ENCODE results near the gene DLG2.

Gene DLG2

DNA sequence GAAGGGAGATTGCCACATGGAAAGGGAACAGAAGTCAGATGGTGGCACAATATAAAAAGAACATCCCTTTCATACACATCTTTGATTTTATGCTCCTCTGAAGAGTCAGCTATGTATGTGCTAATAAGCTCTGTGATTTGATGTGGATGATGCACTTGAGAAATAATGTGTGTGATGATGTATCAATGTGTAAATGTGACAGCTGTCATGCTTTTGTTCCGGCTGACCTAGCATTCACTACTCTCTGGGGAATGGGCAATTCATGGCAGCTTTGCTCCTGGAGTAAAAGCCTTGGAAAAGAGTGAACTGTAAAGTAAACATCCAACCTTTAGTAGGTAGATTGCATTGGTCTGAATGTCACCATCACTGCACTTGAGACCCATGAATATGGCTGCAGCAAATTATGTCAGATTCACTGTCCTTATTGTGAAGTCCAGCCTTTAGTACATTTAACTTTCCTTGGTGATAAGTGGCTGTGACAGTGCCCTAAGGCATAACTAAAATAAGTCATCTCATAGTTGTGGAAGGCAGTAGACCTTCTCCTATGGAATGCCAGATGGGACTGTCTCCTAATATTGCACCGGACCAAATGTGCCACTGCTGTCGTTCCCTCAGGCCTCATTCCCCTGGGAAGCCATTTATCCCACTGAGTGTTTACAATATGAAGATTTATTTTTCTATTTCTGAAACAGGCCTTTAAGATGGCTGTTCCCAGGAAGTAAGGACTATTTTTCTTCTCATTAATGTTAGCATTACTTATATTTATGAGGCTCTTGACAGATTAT, 2162.8 kb downstream of the DLG2 start:
- TF ChIP-seq NFIC (IDR thresholded peaks at IDR 0.05): no peak
- no peak for TF ChIP-seq CEBPB (IDR thresholded peaks at IDR 0.05)
- no peak for TF ChIP-seq YY1 (IDR thresholded peaks at IDR 0.05; ENCODE audit: low read depth)
- no peak for TF ChIP-seq TAF1 (IDR thresholded peaks at IDR 0.05; ENCODE audit: low read depth)
- TF ChIP-seq FOXM1 (IDR thresholded peaks at IDR 0.05; ENCODE audit: borderline replicate concordance, low read depth): no peak
- no peak for TF ChIP-seq CREB1 (IDR thresholded peaks at IDR 0.05; ENCODE audit: low read depth)
- TF ChIP-seq EGR1 (IDR thresholded peaks at IDR 0.05): no peak
- TF ChIP-seq EP300 (IDR thresholded peaks at IDR 0.05; ENCODE audit: borderline replicate concordance): no peak

- TF ChIP-seq TEAD4 (IDR thresholded peaks at IDR 0.05) (no peak), YY1 (IDR thresholded peaks at IDR 0.05; ENCODE audit: low read depth) (no peak)
- TF ChIP-seq, protein P1, sequence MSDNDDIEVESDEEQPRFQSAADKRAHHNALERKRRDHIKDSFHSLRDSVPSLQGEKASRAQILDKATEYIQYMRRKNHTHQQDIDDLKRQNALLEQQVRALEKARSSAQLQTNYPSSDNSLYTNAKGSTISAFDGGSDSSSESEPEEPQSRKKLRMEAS (IDR thresholded peaks at IDR 0.05): no peak
Measured at GRCh38 chr11:83459798-83460197, 2167.3 kb downstream of the DLG2 start.

GRCh38 chr11:83456566-83456965, 2170.6 kb downstream of the DLG2 start:
- TF ChIP-seq RAD21 (IDR thresholded peaks at IDR 0.05; ENCODE audit: low read depth): no peak

DNA sequence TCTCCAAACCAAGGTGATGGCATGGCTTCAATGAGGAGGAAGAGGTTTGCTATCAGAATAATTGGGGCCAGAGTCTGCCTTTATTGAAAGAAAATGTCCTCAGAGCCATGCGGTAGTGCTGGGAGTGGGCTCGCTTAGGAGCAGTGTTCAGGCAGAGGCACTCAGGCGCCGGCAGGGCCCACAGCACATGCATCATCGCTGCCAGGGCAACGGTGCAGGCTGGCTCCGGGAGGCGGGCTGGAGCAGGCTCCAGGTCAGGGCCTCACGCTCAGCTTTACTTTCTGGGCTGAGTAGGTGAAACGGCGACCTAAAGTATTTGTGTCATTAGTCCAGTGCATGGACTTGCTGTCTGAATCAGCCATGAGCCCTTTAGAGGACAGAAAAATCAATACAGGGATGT, 2171.1 kb downstream of the DLG2 start:
- no peak for TF ChIP-seq EGR1 (IDR thresholded peaks at IDR 0.05)
- no peak for TF ChIP-seq CEBPB (IDR thresholded peaks at IDR 0.05)
- TF ChIP-seq TCF12 (IDR thresholded peaks at IDR 0.05; ENCODE audit: low read depth): no peak
- TF ChIP-seq FOXM1 (IDR thresholded peaks at IDR 0.05; ENCODE audit: borderline replicate concordance, low read depth): no peak
- TF ChIP-seq USF1 (IDR thresholded peaks at IDR 0.05): no peak
- no peak for TF ChIP-seq NFIC (IDR thresholded peaks at IDR 0.05)
- TF ChIP-seq YY1 (IDR thresholded peaks at IDR 0.05; ENCODE audit: low read depth): no peak
- TF ChIP-seq TAF1 (IDR thresholded peaks at IDR 0.05; ENCODE audit: low read depth): no peak
- TF ChIP-seq TEAD4 (IDR thresholded peaks at IDR 0.05): no peak
- no peak for TF ChIP-seq CREB1 (IDR thresholded peaks at IDR 0.05; ENCODE audit: low read depth)
- TF ChIP-seq ZBTB7A (IDR thresholded peaks at IDR 0.05; ENCODE audit: low read depth): no peak
- no peak for TF ChIP-seq EP300 (IDR thresholded peaks at IDR 0.05; ENCODE audit: borderline replicate concordance)
- no peak for TF ChIP-seq REST (IDR thresholded peaks at IDR 0.05; ENCODE audit: low read depth)
- TF ChIP-seq RAD21 (IDR thresholded peaks at IDR 0.05; ENCODE audit: low read depth): no peak
- TF ChIP-seq, protein P1 (IDR thresholded peaks at IDR 0.05): no peak

DNA sequence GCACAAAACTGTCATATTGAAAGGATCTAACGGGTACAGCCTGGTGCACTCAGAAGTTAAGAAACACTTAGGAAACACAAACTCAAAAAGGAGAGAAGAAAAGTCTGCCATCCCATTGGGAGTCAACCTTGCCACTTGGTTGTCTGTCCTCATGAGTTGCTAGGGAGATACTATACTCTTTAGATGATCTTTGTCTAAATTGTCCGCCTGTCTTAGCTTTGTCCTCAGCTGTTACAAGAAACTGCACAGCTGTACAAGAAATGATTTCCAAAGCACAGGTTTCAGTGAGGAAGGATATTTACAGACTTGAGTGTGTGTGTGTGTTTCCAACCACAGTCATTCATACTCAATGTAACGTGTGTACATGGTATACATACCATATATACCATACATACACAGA, 2171.8 kb downstream of the DLG2 start:
- no peak for TF ChIP-seq EP300 (IDR thresholded peaks at IDR 0.05; ENCODE audit: borderline replicate concordance)
- TF ChIP-seq YY1 (IDR thresholded peaks at IDR 0.05; ENCODE audit: low read depth): no peak
- TF ChIP-seq FOXM1 (IDR thresholded peaks at IDR 0.05; ENCODE audit: borderline replicate concordance, low read depth): no peak
- no peak for TF ChIP-seq ZBTB7A (IDR thresholded peaks at IDR 0.05; ENCODE audit: low read depth)
- no peak for TF ChIP-seq CREB1 (IDR thresholded peaks at IDR 0.05; ENCODE audit: low read depth)
- TF ChIP-seq REST (IDR thresholded peaks at IDR 0.05; ENCODE audit: low read depth): no peak

DNA sequence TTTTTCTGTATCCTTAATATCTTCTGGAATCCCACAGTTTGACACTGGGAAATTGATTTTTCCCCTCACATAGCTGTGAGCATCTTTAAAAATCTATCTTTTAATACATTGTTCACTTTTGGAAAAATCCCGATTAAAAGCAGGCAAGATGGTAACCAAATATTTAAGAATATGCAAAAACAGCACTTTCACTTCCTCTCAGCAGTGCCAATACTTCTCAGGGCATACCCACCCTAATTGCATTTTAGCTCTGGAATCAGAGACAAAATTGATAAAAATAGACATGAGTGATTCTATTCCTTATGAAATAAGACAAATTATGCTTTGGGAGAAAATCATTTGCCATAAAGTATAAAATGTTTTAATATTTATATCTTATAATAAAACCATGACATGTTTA, 2172.5 kb downstream of the DLG2 start:
- TF ChIP-seq NFIC (IDR thresholded peaks at IDR 0.05) (no peak), USF1 (IDR thresholded peaks at IDR 0.05) (no peak), CREB1 (IDR thresholded peaks at IDR 0.05; ENCODE audit: low read depth) (no peak), TEAD4 (IDR thresholded peaks at IDR 0.05) (no peak), TAF1 (IDR thresholded peaks at IDR 0.05; ENCODE audit: low read depth) (no peak), RAD21 (IDR thresholded peaks at IDR 0.05; ENCODE audit: low read depth) (no peak), ZBTB7A (IDR thresholded peaks at IDR 0.05; ENCODE audit: low read depth) (no peak), FOXM1 (IDR thresholded peaks at IDR 0.05; ENCODE audit: borderline replicate concordance, low read depth) (no peak), TCF12 (IDR thresholded peaks at IDR 0.05; ENCODE audit: low read depth) (no peak), CEBPB (IDR thresholded peaks at IDR 0.05) (no peak), REST (IDR thresholded peaks at IDR 0.05; ENCODE audit: low read depth) (no peak), YY1 (IDR thresholded peaks at IDR 0.05; ENCODE audit: low read depth) (no peak), EGR1 (IDR thresholded peaks at IDR 0.05) (no peak), EP300 (IDR thresholded peaks at IDR 0.05; ENCODE audit: borderline replicate concordance) (no peak)
- TF ChIP-seq, protein P1 (IDR thresholded peaks at IDR 0.05): no peak
